GM23338 (cell line): ENCODE data around the gene HSH2D. TPM values are rescaled to one million over a fixed set of nuclear protein-coding genes. Genes with fewer than 3 reads are reported as not detected.
A peak's percentile ranks its signal among the peaks of the same experiment; 100 is the strongest.

Experiments used
- ATAC-seq: fragments of 200-7000 bp; cut with Tn5 transposase; 3 replicates; pipeline ENCODE4 v1.9.1; 2020
- DNase-seq: peaks from one replicate; pipeline ENCODE4 v3.0.0-alpha.2; 2015; ENCODE audit warnings: low spot score
- H2AFZ ChIP-seq: fragments of 200-600 bp; sonication (generic); 2 replicates; pipeline ENCODE4 v1.8.0; 2016; ENCODE audit warnings: antibody characterized with exemption, mild to moderate bottlenecking, moderate library complexity
- H3F3A ChIP-seq: fragments of 200-600 bp; sonication (generic); replicated peaks from 2 replicates; pipeline ENCODE4 v1.8.0; 2017; ENCODE audit warnings: antibody characterized with exemption, mixed run types, low read depth
- H3K27ac ChIP-seq: fragments of 200-600 bp; sonication (generic); 2 replicates; pipeline ENCODE4 v1.6.1; 2016; ENCODE audit warnings: low read depth
- H3K27me3 ChIP-seq: fragments of 200-600 bp; sonication (generic); 2 replicates; pipeline ENCODE4 v1.8.0; 2016; ENCODE audit warnings: mild to moderate bottlenecking, mixed run types, moderate library complexity; ENCODE audit not compliant: insufficient read depth
- H3K36me3 ChIP-seq: fragments of 200-600 bp; sonication (generic); 2 replicates; pipeline ENCODE4 v1.8.0; 2016; ENCODE audit warnings: mild to moderate bottlenecking; ENCODE audit not compliant: insufficient read depth
- H3K4me1 ChIP-seq: fragments of 200-600 bp; sonication (generic); 2 replicates; pipeline ENCODE4 v1.8.0; 2016; ENCODE audit warnings: mild to moderate bottlenecking, moderate library complexity; ENCODE audit not compliant: insufficient read depth
- H3K4me2 ChIP-seq: fragments of 200-600 bp; sonication (generic); 2 replicates; pipeline ENCODE4 v1.7.1; 2017; ENCODE audit warnings: mixed run types
- H3K4me3 ChIP-seq: fragments of 200-600 bp; sonication (generic); 2 replicates; pipeline ENCODE4 v1.6.1; 2016; ENCODE audit warnings: mixed run types
- H3K79me2 ChIP-seq: fragments of 200-600 bp; sonication (generic); replicated peaks from 2 replicates; pipeline ENCODE4 v1.8.0; 2017; ENCODE audit warnings: mild to moderate bottlenecking; ENCODE audit not compliant: insufficient read depth
- H3K9me2 ChIP-seq: fragments of 200-600 bp; sonication (generic); 2 replicates; pipeline ENCODE4 v1.8.0; 2017; ENCODE audit not compliant: insufficient read depth
- H4K20me1 ChIP-seq: fragments of 200-600 bp; sonication (generic); replicated peaks from 2 replicates; pipeline ENCODE4 v1.8.0; 2017; ENCODE audit warnings: mild to moderate bottlenecking; ENCODE audit not compliant: insufficient read depth
- H3K27ac Mint-ChIP-seq: 2 replicates; pipeline ENCODE4 v1.8.0; 2020; ENCODE audit warnings: inconsistent platforms, mild to moderate bottlenecking, moderate library complexity, mixed read lengths
- H3K27me3 Mint-ChIP-seq: 3 replicates; pipeline ENCODE4 v1.8.0; 2022; ENCODE audit warnings: low read depth, mild to moderate bottlenecking, moderate library complexity, mixed read lengths, inconsistent platforms; ENCODE audit not compliant: insufficient read depth, poor library complexity
- H3K36me3 Mint-ChIP-seq: 3 replicates; pipeline ENCODE4 v1.8.0; 2021; ENCODE audit warnings: low read depth, mild to moderate bottlenecking, inconsistent platforms, moderate library complexity, mixed read lengths
- H3K4me1 Mint-ChIP-seq: 3 replicates; pipeline ENCODE4 v1.8.0; 2020; ENCODE audit warnings: mild to moderate bottlenecking, inconsistent platforms, mixed read lengths
- H3K4me3 Mint-ChIP-seq: 3 replicates; pipeline ENCODE4 v1.8.0; 2021; ENCODE audit warnings: moderate library complexity, mild to moderate bottlenecking, inconsistent platforms, mixed read lengths
- H3K9me3 Mint-ChIP-seq: 3 replicates; pipeline ENCODE4 v1.8.0; 2020; ENCODE audit warnings: moderate library complexity, mild to moderate bottlenecking, inconsistent platforms, mixed read lengths
- CREB1 ChIP-seq: fragments of 250-450 bp; sonication (Bioruptor Pico); IDR thresholded peaks from 2 replicates; pipeline ENCODE4 v1.5.0; 2020; ENCODE audit warnings: low read depth, mild to moderate bottlenecking, moderate library complexity
- CTCF ChIP-seq, 2 experiments: fragments of 200-600 bp in 1 of 2; sonication (generic) in 1 of 2; conservative IDR thresholded peaks; 2 replicates each; pipeline versions ENCODE4 v1.5.1 to v1.6.1; 2016 to 2017; ENCODE audit warnings: antibody characterized with exemption in 2 of 2, low read depth in 2 of 2, mild to moderate bottlenecking in 2 of 2, moderate library complexity in 1 of 2
- EZH2 ChIP-seq: fragments of 200-600 bp; sonication (generic); IDR thresholded peaks from one replicate; pipeline ENCODE4 v1.8.0; 2017; ENCODE audit warnings: antibody characterized with exemption, mild to moderate bottlenecking, low read depth; ENCODE audit not compliant: unreplicated experiment
- EZH2phosphoT487 ChIP-seq: fragments of 200-600 bp; sonication (generic); IDR thresholded peaks from one replicate; pipeline ENCODE4 v1.8.1; 2018; ENCODE audit warnings: antibody characterized with exemption; ENCODE audit not compliant: unreplicated experiment
- NANOG ChIP-seq: IDR thresholded peaks from 2 replicates; pipeline ENCODE4 v1.6.1; 2016; ENCODE audit warnings: antibody characterized with exemption, borderline replicate concordance
- POLR2AphosphoS5 ChIP-seq: IDR thresholded peaks from 2 replicates; pipeline ENCODE4 v1.6.1; 2016; ENCODE audit warnings: antibody characterized with exemption, low read depth
- ZNF114 ChIP-seq: fragments of 250-450 bp; sonication (Bioruptor Pico); IDR thresholded peaks from 2 replicates; pipeline ENCODE4 v1.5.0; 2020; ENCODE audit warnings: mild to moderate bottlenecking, moderate library complexity
- polyA plus RNA-seq: library from polyadenylated mRNA; unstranded; fragments of >200 nt; fragmentation: Nextera tagmentation; extraction: Ambion mirVana; gene quantifications from 2 replicates; pipeline ENCODE4 v1.2.1, GENCODE V29; 2016
- total RNA-seq: library from RNA; depleted of rRNA; stranded (reverse); fragments of >200 nt; shearing (Covaris generic); gene quantifications from 2 replicates; pipeline ENCODE4 v1.2.3, GENCODE V29; 2014

Gene HSH2D
- total and polyA plus RNA-seq, 2 experiments from 2014 or later = 0.81 to 1.4 TPM

- Histone ChIP-seq H3K9me2 (no peaks in the 10 kb centered on the region), H3K4me2 (peak within 1 kb of the TSS; percentile 96)
- no peaks in the 10 kb centered on the region; the same call in 2 of the 3 replicates for H3K9me3 Mint-ChIP-seq
Observed at GRCh38 chr19:16111160-16111908, 32.2 kb upstream of the HSH2D start, which contains the start of gene RAB8A. RAB8A (plus strand) TSS chr19:16111889; CDS start chr19:16111902, 13 bp downstream.

GRCh38 chr19:16111909-16112752 is 31.4 kb upstream of the HSH2D start:
- Histone ChIP-seq H3K79me2 (peaks cover 39% of the 10 kb centered on the region), H3F3A (no peaks in the 10 kb centered on the region; the same call in 1 of the 2 replicates), H2AFZ (peak overlapping the region; percentile 81; the same call in 1 of the 2 replicates), H3K4me3 (peak overlapping the region; percentile 100), H3K4me2 (peak overlapping the region; percentile 96), H4K20me1 (peaks cover 25% of the 10 kb centered on the region), H3K27ac (peak overlapping the region; percentile 87; the same call in 1 of the 2 replicates), H3K4me1 (peaks cover 10% of the 10 kb centered on the region), H3K36me3 (no peaks in the 10 kb centered on the region; the same call in 1 of the 2 replicates), H3K9me2 (no peaks in the 10 kb centered on the region), H3K27me3 (no peaks in the 10 kb centered on the region)
- DNase-seq (no peak), ATAC-seq (peak; percentile 4)
- Mint-ChIP-seq H3K27me3 (peaks cover 4% of the 10 kb centered on the region), H3K27ac (peak overlapping the region; percentile 99), H3K4me1 (peaks cover 4% of the 10 kb centered on the region; the same call in 2 of the 3 replicates), H3K36me3 (peaks cover 10% of the 10 kb centered on the region), H3K4me3 (peak overlapping the region; percentile 98), H3K9me3 (no peaks in the 10 kb centered on the region; the same call in 2 of the 3 replicates)
- no peak for TF ChIP-seq CREB1 (CRISPR knock-in tag)
- no peak for TF ChIP-seq EZH2
- TF ChIP-seq EZH2phosphoT487 = no peak
- no peak for TF ChIP-seq NANOG
- peak; percentile 70; the same call in 1 of the 2 replicates for TF ChIP-seq POLR2AphosphoS5

More at GRCh38 chr19:16111160-16111908, 32.2 kb upstream of the HSH2D start, which contains the start of gene RAB8A:
- no peaks in the 10 kb centered on the region for H3K27me3 ChIP-seq
- peaks cover 17% of the 10 kb centered on the region for H4K20me1 ChIP-seq
- H3K27ac ChIP-seq = peak within 1 kb of the TSS; percentile 93
- H3F3A ChIP-seq = no peaks in the 10 kb centered on the region; the same call in 1 of the 2 replicates
- H3K4me3 ChIP-seq = peak within 1 kb of the TSS; percentile 100
- TF ChIP-seq ZNF114 (CRISPR knock-in tag) = no peak
- peak; percentile 96 for TF ChIP-seq CREB1 (CRISPR knock-in tag)
- peak; percentile 56 to 79 for TF ChIP-seq CTCF (conservative IDR thresholded peaks at IDR 0.05; ENCODE audit: low read depth in 2 of 2)
- peak; percentile 56 for TF ChIP-seq POLR2AphosphoS5
- no peaks in the 10 kb centered on the region; the same call in 1 of the 2 replicates for H3K36me3 ChIP-seq
- peak within 1 kb of the TSS; percentile 98 for H3K4me3 Mint-ChIP-seq
- peaks cover 10% of the 10 kb centered on the region for H3K36me3 Mint-ChIP-seq
- peaks cover 5% of the 10 kb centered on the region; the same call in 2 of the 3 replicates for H3K4me1 Mint-ChIP-seq
- DNase-seq (peak; percentile 99), ATAC-seq (peak; percentile 93)
- H2AFZ ChIP-seq = peak within 1 kb of the TSS; percentile 81; the same call in 1 of the 2 replicates
- peak within 1 kb of the TSS; percentile 99 for H3K27ac Mint-ChIP-seq
- H3K79me2 ChIP-seq = peaks cover 39% of the 10 kb centered on the region
- peaks cover 15% of the 10 kb centered on the region for H3K4me1 ChIP-seq
- H3K27me3 Mint-ChIP-seq = peaks cover 4% of the 10 kb centered on the region
